Measurements from ENCODE around the gene DEFB131B. TPM values are rescaled to one million over a fixed set of nuclear protein-coding genes. Genes with fewer than 3 reads are reported as not detected.

The DEFB131B gene
- total and polyA plus RNA-seq, 2 of the 8 experiments (the other 6 are each of a cell fraction or from before 2014, with no cell fraction given) = not detected

GRCh38 chr11:71908218-71908617 lies 30.0 kb downstream of the DEFB131B start:
- no peaks in the 10 kb centered on the region for H3K79me2 ChIP-seq (ENCODE audit: control insufficient read depth in 1 of 2, insufficient read depth in 2 of 2, low read length in 2 of 2)
- H3K27me3 ChIP-seq (replicated peaks in 1 of 4; ENCODE audit: control insufficient read depth in 3 of 4, extremely low read depth in 1 of 4, insufficient read depth in 3 of 4, low read length in 3 of 4) = no peaks in the 10 kb centered on the region
- POLR2A ChIA-PET (ENCODE audit: partially characterized antibody) = no interaction called here
- no peak overlapping the region for H2BK12ac ChIP-seq (ENCODE audit: low read depth, low read length)
- H3K4me3 ChIP-seq (ENCODE audit: extremely low read depth in 1 of 4, insufficient read depth in 2 of 4, low read depth in 3 of 4, low read length in 4 of 4) = no peak overlapping the region
- no peaks in the 10 kb centered on the region for H4K20me1 ChIP-seq (replicated peaks in 1 of 2; ENCODE audit: control insufficient read depth in 1 of 2, insufficient read depth in 2 of 2, low read length in 2 of 2)
- peaks cover 0 to 3% (median 0%) of the 10 kb centered on the region in 4 experiments; a peak in 3 of 8 replicates for H3K36me3 ChIP-seq (ENCODE audit: control insufficient read depth in 2 of 4, insufficient read depth in 4 of 4, low read length in 3 of 4)
- 89% methylated on average over 9 of the region's 9 CpGs; no CpG with 5 or more reads in 1 of the 2 experiments for WGBS, 2 experiments (ENCODE audit: extremely low coverage in 1 of 2, insufficient coverage in 1 of 2, insufficient read length in 1 of 2, insufficient replicate concordance in 2 of 2, low coverage in 1 of 2, low lambda C conversion rate in 2 of 2, missing lambda C conversion rate in 1 of 2)
- H3K79me1 ChIP-seq (ENCODE audit: low read depth, low read length) = no peaks in the 10 kb centered on the region
- no peak overlapping the region for H3K9ac ChIP-seq (replicated peaks in 1 of 4; ENCODE audit: extremely low read depth in 1 of 4, low read depth in 3 of 4, low read length in 3 of 4)
- FAIRE-seq = no peak
- H2BK5ac ChIP-seq (ENCODE audit: low read depth, low read length) = no peak overlapping the region
- H4K8ac ChIP-seq (ENCODE audit: extremely low read depth, insufficient read depth, low read length) = no peak overlapping the region
- no peak overlapping the region for H3K4ac ChIP-seq (replicated peaks; ENCODE audit: insufficient read length, low read depth, low read length)
- CTCF ChIA-PET (ENCODE audit: partially characterized antibody) = no interaction called here
- no peaks in the 10 kb centered on the region for H3K9me3 ChIP-seq (ENCODE audit: insufficient read depth in 2 of 2, low read depth in 1 of 2, low read length in 1 of 2)
- H2BK15ac ChIP-seq (ENCODE audit: low read length) = no peak overlapping the region
- no peak overlapping the region for H3K23ac ChIP-seq (ENCODE audit: insufficient read length)
- H3K18ac ChIP-seq (ENCODE audit: extremely low read depth, low read length) = no peak overlapping the region
- H2AK5ac ChIP-seq (ENCODE audit: low read depth, low read length) = no peak overlapping the region
- H3K4me2 ChIP-seq (ENCODE audit: insufficient read depth in 1 of 2, low read depth in 2 of 2, low read length in 2 of 2) = no peak overlapping the region
- no peak overlapping the region for H4K5ac ChIP-seq (ENCODE audit: insufficient read length, low read depth, low read length)
- DNase-seq (ENCODE audit: low read depth in 1 of 2, low spot score in 2 of 2) = no peak
- H4K91ac ChIP-seq (replicated peaks; ENCODE audit: insufficient read length, low read length) = no peak overlapping the region
- H2BK120ac ChIP-seq (replicated peaks; ENCODE audit: low read depth, low read length) = no peak overlapping the region
- no peak overlapping the region for H3K56ac ChIP-seq (replicated peaks; ENCODE audit: insufficient read length, low read depth, low read length)
- H3K14ac ChIP-seq (ENCODE audit: insufficient read length) = no peak overlapping the region
- no peak overlapping the region for H2BK20ac ChIP-seq (ENCODE audit: low read length)
- no peak overlapping the region for H2AFZ ChIP-seq (ENCODE audit: low read length)
- no peaks in the 10 kb centered on the region for H3K23me2 ChIP-seq (ENCODE audit: low read depth, low read length)
- no peaks in the 10 kb centered on the region for H3K4me1 ChIP-seq (replicated peaks in 1 of 4; ENCODE audit: control insufficient read depth in 3 of 4, insufficient read depth in 4 of 4, low read length in 3 of 4)
- no peak overlapping the region for H3K27ac ChIP-seq (ENCODE audit: low read depth, low read length)
- no peak for TF ChIP-seq POLR2A (IDR thresholded peaks at IDR 0.05; ENCODE audit: control extremely low read depth in 1 of 2, low read depth in 2 of 2, low read length in 2 of 2)
- no peak for TF ChIP-seq GTF2F1 (IDR thresholded peaks at IDR 0.05; ENCODE audit: borderline replicate concordance, low read depth, low read length)
- TF ChIP-seq KDM4A (IDR thresholded peaks at IDR 0.05; ENCODE audit: low read depth, low read length, severe bottlenecking) = no peak
- no peak for TF ChIP-seq POLR2AphosphoS5 (IDR thresholded peaks at IDR 0.05; ENCODE audit: low read depth, low read length)
- TF ChIP-seq E2F6 (IDR thresholded peaks at IDR 0.05) = no peak
- no peak for TF ChIP-seq SUZ12 (IDR thresholded peaks at IDR 0.05; ENCODE audit: low read length)
- no peak for TF ChIP-seq ATF3 (IDR thresholded peaks at IDR 0.05; ENCODE audit: insufficient read depth, low read depth, low read length)
- TF ChIP-seq SIX5 (IDR thresholded peaks at IDR 0.05; ENCODE audit: low read depth, low read length) = no peak
- no peak for TF ChIP-seq SIRT6 (IDR thresholded peaks at IDR 0.05; ENCODE audit: low read length)
- TF ChIP-seq RFX5 (IDR thresholded peaks at IDR 0.05; ENCODE audit: borderline replicate concordance, low read depth, low read length) = no peak
- no peak for TF ChIP-seq CTCF (IDR thresholded peaks at IDR 0.05; ENCODE audit: control extremely low read depth in 1 of 3, insufficient read depth in 1 of 3, low read depth in 1 of 3, low read length in 3 of 3)
- no peak for TF ChIP-seq BRCA1 (IDR thresholded peaks at IDR 0.05; ENCODE audit: low read depth, low read length)
